GM12891 (cell line): ENCODE data around the gene PCNX4.
A peak's percentile ranks its signal among the peaks of the same experiment; 100 is the strongest.
"Not testable (repeated sequence)": the region's sequence is repeated elsewhere in the genome, so short reads cannot be mapped to it uniquely, and the experiment has no call there.

Experiments
- DNase-seq: peaks from one replicate; pipeline ENCODE4 v3.0.0; 2011; ENCODE audit warnings: low spot score; ENCODE audit not compliant: insufficient read length
- FAIRE-seq: peaks from 2 replicates; lab custom pipeline; 2011; peaks lifted over from hg19 to GRCh38; lab: Jason Lieb, UNC
- PAX5 ChIP-seq: IDR thresholded peaks from 2 replicates; pipeline ENCODE4 v1.6.1; 2011; ENCODE audit warnings: low read length, moderate library complexity, mild to moderate bottlenecking; ENCODE audit not compliant: insufficient read depth, severe bottlenecking
- POLR2A ChIP-seq: IDR thresholded peaks from 2 replicates; pipeline ENCODE4 v1.6.1; 2011; ENCODE audit warnings: low read depth, low read length, control low read depth
- POLR2AphosphoS5 ChIP-seq: IDR thresholded peaks from 2 replicates; pipeline ENCODE4 v1.6.1; 2011; ENCODE audit warnings: low read depth, low read length, control low read depth
- POU2F2 ChIP-seq: IDR thresholded peaks from 2 replicates; pipeline ENCODE4 v1.6.1; 2011; ENCODE audit warnings: low read depth, mild to moderate bottlenecking, control low read depth, low read length, moderate library complexity
- SPI1 ChIP-seq: IDR thresholded peaks from 2 replicates; pipeline ENCODE4 v1.6.1; 2011; ENCODE audit warnings: low read depth, low read length, control low read depth
- TAF1 ChIP-seq: IDR thresholded peaks from 2 replicates; pipeline ENCODE4 v1.6.1; 2011; ENCODE audit warnings: low read depth, low read length, control low read depth

The PCNX4 gene

DNA sequence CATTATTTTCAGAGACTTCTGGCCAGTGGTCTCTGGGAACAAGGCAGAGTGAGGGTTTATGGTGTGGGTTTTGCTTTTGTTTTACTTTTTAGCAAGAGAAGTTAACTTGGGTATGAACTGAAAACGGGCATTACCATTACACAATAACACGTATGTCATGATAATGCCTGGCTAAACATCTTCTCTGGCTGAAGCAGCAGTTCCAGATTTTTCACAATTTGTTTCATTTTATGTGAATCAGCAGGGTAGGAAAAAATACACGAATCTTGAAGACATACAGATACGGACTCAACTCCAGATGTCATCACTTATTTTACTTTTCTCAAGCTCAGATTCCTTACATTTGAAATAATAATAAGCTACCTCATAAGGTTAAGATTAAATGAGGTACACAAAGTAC, 2.5 kb upstream of the PCNX4 start:
- no peak for TF ChIP-seq PAX5
- TF ChIP-seq POLR2A, result no peak
- no peak for TF ChIP-seq POU2F2
- TF ChIP-seq POLR2AphosphoS5, result no peak
- TF ChIP-seq TAF1, result no peak
- TF ChIP-seq SPI1, result no peak
- DNase-seq (no peak), FAIRE-seq (no peak)

DNA sequence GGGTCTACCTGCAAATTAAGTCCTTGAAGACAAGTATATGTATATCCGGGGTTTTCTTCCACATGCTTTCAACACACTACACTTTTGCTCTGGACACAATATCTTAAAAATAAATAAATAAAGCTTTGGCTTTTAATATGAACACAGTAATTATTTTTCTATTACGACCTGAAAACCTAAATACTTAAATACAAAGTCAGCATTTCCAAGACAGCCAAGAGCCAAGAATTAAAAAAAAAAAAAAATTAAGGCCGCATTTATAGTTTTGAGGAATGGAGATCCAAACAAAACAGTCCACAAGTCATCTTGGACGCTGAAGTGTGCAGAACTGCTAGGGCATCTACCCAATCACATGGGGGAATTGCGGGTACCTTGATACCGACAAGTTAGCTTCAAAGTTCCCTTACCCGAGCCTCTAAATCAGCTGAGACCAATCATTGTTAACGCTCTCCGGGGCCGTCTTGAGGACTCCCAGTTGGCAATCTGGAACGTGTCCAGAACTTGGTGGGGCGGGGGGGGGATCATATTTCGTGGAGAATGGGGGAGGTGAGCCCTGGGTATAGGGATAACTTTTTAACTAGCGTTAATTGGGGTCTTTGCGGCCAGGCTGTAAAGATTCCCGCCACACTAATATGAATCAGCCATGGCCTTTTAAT, 731 bp upstream of the PCNX4 start:
- no peak for FAIRE-seq
- DNase-seq, result no peak
- TF ChIP-seq POU2F2, result no peak
- TF ChIP-seq POLR2A, result no peak
- TF ChIP-seq TAF1, result no peak
- no peak for TF ChIP-seq PAX5
- no peak for TF ChIP-seq POLR2AphosphoS5
- no peak for TF ChIP-seq SPI1

DNA sequence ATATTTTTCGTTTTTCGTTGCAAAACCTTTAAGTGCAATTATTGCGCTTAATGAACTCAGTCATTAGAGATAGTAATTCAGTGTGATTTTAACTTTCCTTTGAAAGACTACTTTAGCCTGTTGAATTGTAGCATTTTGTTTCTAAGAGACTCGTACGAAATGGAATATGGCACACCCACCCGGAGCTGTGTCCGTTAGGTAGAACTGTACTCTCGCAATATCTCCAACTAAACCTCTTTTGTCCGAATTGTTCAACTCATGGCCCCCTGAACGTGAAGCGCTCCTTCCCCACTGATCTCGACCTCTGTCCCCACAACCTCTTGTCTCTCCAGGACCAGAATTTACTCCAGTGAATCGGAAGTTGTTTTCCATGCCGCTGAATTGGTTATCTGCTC, 800 bp downstream of the PCNX4 start:
- FAIRE-seq (no peak), DNase-seq (no peak)
- TF ChIP-seq SPI1 (no peak), POU2F2 (no peak), PAX5 (no peak), TAF1 (no peak), POLR2A (no peak), POLR2AphosphoS5 (no peak)

DNA sequence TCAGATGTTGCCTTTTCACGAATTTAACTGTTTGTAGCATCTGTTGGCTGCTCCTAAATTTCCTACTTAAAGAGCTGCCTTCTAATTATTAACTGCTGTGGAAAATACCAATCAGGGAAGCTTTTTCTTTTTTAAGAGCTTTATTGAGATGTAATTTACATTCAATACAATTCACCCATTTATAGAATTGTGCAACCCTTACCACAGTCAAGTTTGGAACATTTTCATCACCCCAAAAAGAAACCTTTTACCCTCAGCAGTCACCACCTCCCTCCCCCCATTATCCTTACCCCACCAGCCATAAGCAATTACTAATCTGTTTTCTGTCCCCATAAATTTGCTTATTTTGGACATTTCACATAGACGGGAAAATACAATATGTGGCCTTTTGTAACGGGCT, 1.4 kb downstream of the PCNX4 start:
- TF ChIP-seq SPI1, result no peak
- DNase-seq (no peak), FAIRE-seq (no peak)

DNA sequence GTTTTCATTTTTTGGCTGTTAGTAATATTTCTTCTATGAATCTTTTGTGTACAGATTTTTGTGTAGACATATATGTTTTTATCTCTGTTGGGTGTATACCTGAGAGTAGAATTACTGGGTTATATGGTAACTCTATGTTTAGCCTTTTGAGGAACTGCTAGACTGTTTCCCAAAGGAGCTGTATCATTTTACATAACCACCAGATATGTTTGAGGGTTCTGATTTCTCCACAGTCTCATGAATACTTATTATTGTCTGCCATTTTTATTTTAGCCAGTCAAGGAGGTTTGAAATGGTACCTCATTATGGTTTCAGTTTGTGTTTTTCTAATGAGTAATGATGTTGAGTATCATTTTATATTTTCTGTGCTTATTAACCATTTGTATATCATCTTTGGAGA, 1.9 kb downstream of the PCNX4 start:
- no peak for FAIRE-seq
- DNase-seq, result no peak

DNA sequence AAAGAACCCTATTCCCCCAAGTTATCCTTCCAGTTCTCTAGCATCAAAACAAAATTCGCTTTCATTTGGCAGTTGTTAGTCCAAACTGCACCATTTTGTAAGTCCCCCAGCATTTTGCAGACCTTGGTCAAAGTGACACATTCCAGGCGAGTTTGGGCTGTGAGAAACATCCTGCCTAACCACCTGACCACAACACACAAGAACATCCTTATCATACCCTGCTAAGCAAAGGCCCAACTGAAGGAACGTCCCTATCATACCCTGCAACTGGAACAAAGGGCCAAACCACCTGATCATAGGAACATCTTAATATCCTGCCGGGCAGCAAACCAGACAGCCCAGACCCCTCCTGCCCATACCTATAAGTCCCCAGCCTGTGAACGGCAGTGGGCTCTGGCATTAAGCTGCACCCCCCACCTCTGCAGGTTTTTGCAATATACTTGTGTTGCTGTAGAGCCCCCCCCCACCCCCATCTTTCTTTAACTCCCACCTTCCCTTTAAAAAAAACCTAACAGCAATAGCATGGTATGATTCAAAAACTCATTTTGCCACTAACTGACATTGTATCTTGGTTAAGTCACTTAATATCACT, 2.7 kb downstream of the PCNX4 start:
- DNase-seq, result no peak
- TF ChIP-seq POLR2A (no peak), POLR2AphosphoS5 (no peak), POU2F2 (no peak), PAX5 (no peak), TAF1 (no peak), SPI1 (no peak)
- FAIRE-seq, result peak; percentile 80

More for the DNA sequence above, 1.9 kb downstream of the PCNX4 start:
- TF ChIP-seq PAX5 (no peak), POU2F2 (no peak), POLR2A (no peak), POLR2AphosphoS5 (no peak), SPI1 (no peak), TAF1 (no peak)

DNA sequence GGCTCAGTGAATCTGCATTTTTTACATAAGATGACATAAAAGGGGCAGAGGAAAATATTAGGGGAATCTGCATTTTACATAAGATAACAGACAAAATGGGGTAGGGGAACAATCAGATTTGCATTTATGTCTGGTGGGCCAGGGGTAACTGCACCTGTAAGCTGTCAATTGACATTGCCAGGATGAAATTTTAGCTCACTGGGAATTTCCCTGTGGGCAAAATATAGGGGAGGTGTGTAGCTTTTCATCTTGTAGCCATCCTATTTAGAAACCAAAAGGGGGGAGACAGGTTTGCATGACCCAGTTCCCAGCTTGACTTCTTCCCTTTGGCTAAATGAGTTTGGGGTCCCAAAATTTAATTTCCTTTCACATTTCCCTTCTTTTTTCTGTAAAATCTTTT, 3.5 kb downstream of the PCNX4 start:
- FAIRE-seq (peak; percentile 13), DNase-seq (no peak)
- TF ChIP-seq POU2F2 (no peak), POLR2AphosphoS5 (no peak), PAX5 (no peak), POLR2A (no peak), SPI1 (no peak), TAF1 (no peak)

DNA sequence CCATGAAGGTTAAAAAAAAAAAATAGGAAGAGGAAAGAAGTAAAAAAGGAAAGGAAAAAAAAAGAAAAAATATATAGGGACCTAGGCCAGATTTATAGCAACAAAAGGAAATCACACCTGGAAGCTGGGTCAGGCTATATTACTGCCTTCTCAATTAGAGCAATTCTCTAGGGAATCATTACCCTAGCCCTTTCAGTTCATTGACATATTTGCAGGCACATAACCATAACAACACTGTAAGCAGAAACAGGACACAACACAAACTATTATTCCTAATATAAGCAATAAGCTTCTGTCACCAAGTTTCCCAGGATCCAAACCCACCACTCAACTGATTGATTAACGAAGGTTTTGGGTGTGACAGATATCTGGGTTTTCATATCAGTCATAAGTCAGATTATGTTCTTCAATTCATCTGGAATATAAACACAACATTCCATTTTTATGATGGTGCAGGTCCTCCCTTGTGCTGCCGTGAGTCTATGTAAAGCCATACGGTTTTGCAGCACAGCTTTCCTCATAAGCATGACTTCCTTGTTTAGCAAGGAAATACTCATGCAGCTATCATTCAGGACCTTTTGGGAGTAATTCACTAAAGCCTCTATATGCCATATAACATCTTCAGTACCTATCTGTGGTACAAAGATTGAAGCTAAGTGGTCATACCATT, 4.2 kb downstream of the PCNX4 start:
- TF ChIP-seq PAX5, result no peak
- TF ChIP-seq SPI1, result no peak
- no peak for TF ChIP-seq TAF1
- TF ChIP-seq POLR2A, result no peak
- TF ChIP-seq POU2F2, result no peak
- no peak for TF ChIP-seq POLR2AphosphoS5
- FAIRE-seq, result peak; percentile 63
- DNase-seq, result no peak

DNA sequence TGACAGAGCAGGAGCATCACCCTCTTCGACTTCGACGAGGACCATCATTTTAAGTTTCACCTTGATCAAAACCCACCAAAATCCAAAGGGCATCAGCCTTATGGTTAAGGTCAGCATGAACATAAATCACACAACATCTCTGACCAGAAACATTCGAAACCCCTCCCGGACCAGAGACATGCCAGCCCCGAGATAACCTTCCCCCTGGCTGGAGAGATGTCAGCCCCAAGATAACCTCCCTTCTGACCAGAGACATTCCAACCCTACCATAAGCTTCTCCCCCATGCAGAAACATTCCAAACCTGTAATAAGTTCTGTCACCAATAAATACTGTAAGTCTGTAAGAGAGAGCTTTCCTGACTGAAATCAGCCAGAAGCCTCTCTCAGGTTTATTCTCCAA, 6.3 kb downstream of the PCNX4 start:
- TF ChIP-seq POU2F2, result no peak
- TF ChIP-seq SPI1, result no peak
- no peak for TF ChIP-seq POLR2AphosphoS5
- TF ChIP-seq PAX5, result no peak
- no peak for TF ChIP-seq POLR2A
- no peak for TF ChIP-seq TAF1
- no peak for DNase-seq
- no peak for FAIRE-seq

DNA sequence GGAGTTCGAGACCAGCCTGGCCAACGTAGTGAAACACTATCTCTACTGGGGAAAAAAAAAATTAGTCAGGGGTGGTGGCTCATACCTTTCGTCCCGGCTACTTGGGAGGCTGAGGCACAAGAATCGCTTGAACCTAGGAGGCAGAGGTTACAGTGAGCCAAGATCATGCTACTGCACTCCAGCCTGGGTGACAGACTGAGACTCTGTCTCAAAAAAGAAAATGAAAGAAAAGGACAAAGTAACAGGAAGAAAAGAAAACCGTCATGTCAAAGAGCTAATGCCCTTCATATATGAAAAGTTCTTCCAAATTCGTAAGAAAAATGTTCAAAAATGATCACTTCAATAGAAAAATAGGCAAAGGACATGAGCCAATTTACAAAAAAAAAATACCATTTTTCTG, 8.1 kb downstream of the PCNX4 start:
- DNase-seq, FAIRE-seq: not testable (repeated sequence)
